ENCODE results near the gene CDH4.

DNA sequence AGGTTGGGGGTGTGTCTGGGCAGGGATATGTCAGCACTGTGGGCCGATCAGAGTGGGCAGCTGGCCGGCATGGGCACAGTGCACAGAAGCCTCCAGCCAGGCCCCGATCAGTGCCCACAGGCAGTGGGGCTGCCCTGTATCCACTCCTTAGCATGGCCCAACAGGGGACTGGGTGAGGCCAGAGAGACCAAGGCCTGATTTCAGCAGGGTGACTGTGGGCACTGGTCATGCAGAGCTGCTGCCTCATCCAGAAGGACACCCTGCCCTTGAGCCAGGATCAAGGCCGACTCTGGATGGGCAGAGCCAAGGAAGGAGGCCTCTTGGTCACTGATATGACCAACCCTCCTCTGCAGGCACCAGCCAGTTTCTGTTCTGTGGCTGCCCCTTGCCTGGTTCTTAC is 159.7 kb downstream of the CDH4 start:
- no peak for TF ChIP-seq CTCF (IDR thresholded peaks at IDR 0.05; ENCODE audit: insufficient read depth, low read length, poor library complexity, severe bottlenecking)
- TF ChIP-seq EZH2phosphoT487 (conservative IDR thresholded peaks at IDR 0.05; ENCODE audit: low read length) = no peak
